Pancreas (tissue), 10 donors: ENCODE measurements around the gene COLQ. TPM values are rescaled to one million over a fixed set of nuclear protein-coding genes. Genes with fewer than 3 reads are reported as not detected.

ENCODE experiments used
- ATAC-seq, 4 donors: fragments of 200-7000 bp; cut with Tn5 transposase; one replicate each; pipeline versions ENCODE4 v1.8.0 to v1.9.1; 2020; ENCODE audit warnings: mild to moderate bottlenecking in 4 of 4, moderate library complexity in 4 of 4
- DNase-seq, 6 donors: peaks; one replicate each; pipeline ENCODE4 v3.0.0-alpha.2; 2020
- FAIRE-seq: peaks from 2 replicates; lab custom pipeline; 2012; peaks lifted over from hg19 to GRCh38; lab: Jason Lieb, UNC
- H3K27ac ChIP-seq, 4 donors: fragments of 200-600 bp; sonication (generic); 1 replicate in 3 of 4; 2 replicates in 1 of 4; pipeline versions ENCODE4 v1.5.0 to v1.8.0; 2020
- H3K27me3 ChIP-seq, 4 donors: fragments of 200-600 bp; one replicate each; pipeline ENCODE4 v1.8.0; 2021
- H3K36me3 ChIP-seq, 3 donors: fragments of 200-600 bp; sonication (generic) in 1 of 3; one replicate each; pipeline versions ENCODE4 v1.5.0 to v1.8.0; 2020 to 2021
- H3K4me1 ChIP-seq, 3 donors: fragments of 200-600 bp; one replicate each; pipeline ENCODE4 v1.8.0; 2021
- H3K4me3 ChIP-seq, 4 donors: fragments of 200-600 bp; sonication (generic) in 2 of 4; one replicate each; pipeline versions ENCODE4 v1.5.0 to v1.8.0; 2020 to 2021
- H3K9me3 ChIP-seq, 4 donors: fragments of 200-600 bp; one replicate each; pipeline ENCODE4 v1.8.0; 2021
- CTCF ChIP-seq, 4 donors: fragments of 200-600 bp; sonication (generic) in 3 of 4; IDR thresholded peaks; one replicate each; pipeline versions ENCODE4 v1.5.0 to v1.8.0; 2021; ENCODE audit warnings: antibody characterized with exemption in 4 of 4
- WGBS, 2 donors: extraction: QIAGEN DNeasy Blood & Tissue Kit; methylation state at CpG; one replicate each; pipeline ENCODE4 v1.1.7; 2013; 5-methylcytosine and 5-hydroxymethylcytosine counted together
- intact Hi-C, 3 donors: fragments of 100-400 bp; cut with DNase I; formaldehyde crosslinking; loops; one replicate each; pipeline versions ENCODE4 v1.11.1 to v1.14.2; 2022
- polyA plus RNA-seq, 2 donors: library from polyadenylated mRNA; stranded (reverse); fragments of 200-250 nt; gene quantifications; one replicate each; pipeline ENCODE4 v1.2.3, GENCODE V29; 2013
- total RNA-seq, 6 donors: library from RNA; stranded (reverse); fragmentation: NEBNext Ultra II Directional in 4 of 6; extraction: Animal tissue kit (Norgen Biotek cat#: 25700) in 4 of 6; gene quantifications; one replicate each; pipeline versions ENCODE4 v1.2.1 to v1.2.4, GENCODE V29; 2021 to 2023
- donor health status: healthy with polysubstance abuse.
- donor health status: DM: no; HTN: no; CAD: no; lungs with moderate emphysema.
- donor health status: DM: no; HTN: no; CAD: no.
- donor health status: control.
- donor health status: control.
- donor health status: Bipolar disorder and iron deficiency.
- donor health status: DM: yes; HTN: yes; CAD: no.
- donor health status: DM: no; HTN: no; CAD: no.
- donor health status: DM: no; HTN: no; CAD: no.
- donor health status: DM: yes; HTN: yes; CAD: no.

The COLQ gene
- total and polyA plus RNA-seq, 8 donors, result 0.28 to 3.1 (median 0.83) TPM

GRCh38 chr3:15495461-15496340 lies 25.8 kb downstream of the COLQ start:
- Histone ChIP-seq H3K4me3 (no peak overlapping the region), H3K9me3 (no peaks in the 10 kb centered on the region), H3K4me1 (no peaks in the 10 kb centered on the region), H3K27ac (no peak overlapping the region), H3K36me3 (no peaks in the 10 kb centered on the region), H3K27me3 (no peaks in the 10 kb centered on the region)
- no peak for FAIRE-seq
- intact Hi-C loops, result no loop called here
- no peak for TF ChIP-seq CTCF (IDR thresholded peaks at IDR 0.05)
- 79 to 85% methylated on average over 9 of the region's 9 CpGs for WGBS, 2 donors
- ATAC-seq, result peak in 1 of 4 donors; percentile 33
- no peak for DNase-seq

GRCh38 chr3:15493436-15493835 lies 28.1 kb downstream of the COLQ start:
- ATAC-seq (no peak), FAIRE-seq (no peak), DNase-seq (no peak)
- H3K27me3 ChIP-seq, result no peaks in the 10 kb centered on the region
- H3K4me3 ChIP-seq, result no peak overlapping the region
- H3K27ac ChIP-seq, result no peak overlapping the region
- WGBS, 2 donors, result 96% methylated on average over 5 of the region's 5 CpGs
- no peak for TF ChIP-seq CTCF (IDR thresholded peaks at IDR 0.05)
- H3K36me3 ChIP-seq, result no peaks in the 10 kb centered on the region
- intact Hi-C loops, result no loop called here
- no peaks in the 10 kb centered on the region for H3K9me3 ChIP-seq
- H3K4me1 ChIP-seq, result peaks cover 0 to 4% (median 0%) of the 10 kb centered on the region in 3 donors

- no peaks in the 10 kb centered on the region for H3K36me3 ChIP-seq
- DNase-seq (no peak), ATAC-seq (no peak), FAIRE-seq (no peak)
- TF ChIP-seq CTCF (IDR thresholded peaks at IDR 0.05), result no peak
- H3K4me1 ChIP-seq, result peaks cover 0 to 4% (median 0%) of the 10 kb centered on the region in 3 donors
- H3K4me3 ChIP-seq, result no peak overlapping the region
- H3K27ac ChIP-seq, result no peak overlapping the region
- no peaks in the 10 kb centered on the region for H3K9me3 ChIP-seq
- no peaks in the 10 kb centered on the region for H3K27me3 ChIP-seq
- WGBS, 2 donors, result 94% methylated on average over 4 of the region's 4 CpGs
- intact Hi-C loops, result no loop called here
Measured at GRCh38 chr3:15492847-15493360, 28.6 kb downstream of the COLQ start.

GRCh38 chr3:15491143-15491542 lies 30.4 kb downstream of the COLQ start:
- DNase-seq (no peak), ATAC-seq (no peak), FAIRE-seq (no peak)
- Histone ChIP-seq H3K27ac (no peak overlapping the region), H3K27me3 (no peaks in the 10 kb centered on the region), H3K36me3 (no peaks in the 10 kb centered on the region), H3K4me3 (no peak overlapping the region), H3K4me1 (peaks cover 0 to 4% (median 0%) of the 10 kb centered on the region in 3 donors), H3K9me3 (no peaks in the 10 kb centered on the region)
- 96 to 98% methylated on average over 8 of the region's 8 CpGs for WGBS, 2 donors
- intact Hi-C loops, result no loop called here
- no peak for TF ChIP-seq CTCF (IDR thresholded peaks at IDR 0.05)

GRCh38 chr3:15490158-15490557 lies 31.3 kb downstream of the COLQ start:
- no peak overlapping the region for H3K4me3 ChIP-seq
- DNase-seq (no peak), FAIRE-seq (no peak), ATAC-seq (no peak)
- WGBS, 2 donors, result 26 to 48% methylated on average over 2 of the region's 2 CpGs
- H3K27ac ChIP-seq, result no peak overlapping the region
- no peaks in the 10 kb centered on the region for H3K36me3 ChIP-seq
- TF ChIP-seq CTCF (IDR thresholded peaks at IDR 0.05), result no peak
- H3K4me1 ChIP-seq, result peaks cover 0 to 4% (median 0%) of the 10 kb centered on the region in 3 donors
- H3K27me3 ChIP-seq, result no peaks in the 10 kb centered on the region
- intact Hi-C loops, result no loop called here
- H3K9me3 ChIP-seq, result no peaks in the 10 kb centered on the region
